SK-N-SH (cell line): ENCODE measurements around the gene MAMDC2. TPM values are rescaled to one million over a fixed set of nuclear protein-coding genes. Genes with fewer than 3 reads are reported as not detected.
"Not testable (repeated sequence)": the region's sequence is repeated elsewhere in the genome, so short reads cannot be mapped to it uniquely, and the experiment has no call there.

Source experiments
- CTCF ChIA-PET: fragments of 300-600, 350-600 bp; formaldehyde crosslinking; extraction: SDS; loops from one replicate; lab custom pipeline; 2021; lab: Yijun Ruan, JAX
- POLR2A ChIA-PET: fragments of 350-600 bp; sonication (Branson Sonifier 250); formaldehyde crosslinking; extraction: SDS; loops from one replicate; lab custom pipeline; 2020; ENCODE audit warnings: antibody characterized with exemption, inconsistent platforms; lab: Yijun Ruan, JAX
- DNase-seq: peaks from one replicate; pipeline ENCODE4 v3.0.0; 2012
- H2AFZ ChIP-seq: fragments of 200-600 bp; sonication (generic); 2 replicates; pipeline ENCODE4 v1.8.1; 2016; ENCODE audit warnings: antibody characterized with exemption, mild to moderate bottlenecking, low read depth
- H3F3A ChIP-seq: fragments of 200-600 bp; sonication (generic); replicated peaks from 2 replicates; pipeline ENCODE3; 2016; ENCODE audit warnings: antibody characterized with exemption, mild to moderate bottlenecking; ENCODE audit not compliant: insufficient read depth
- H3K27ac ChIP-seq, 2 experiments: fragments of 200-500 bp in 1 of 2; fragments of 200-600 bp in 1 of 2; sonication (Bioruptor generic) in 1 of 2; sonication (generic), shearing (Covaris generic) in 1 of 2; 2 replicates each; pipeline versions ENCODE4 v1.5.1 to v1.6.1; 2014 to 2016; ENCODE audit warnings: low read depth in 2 of 2, inconsistent platforms in 1 of 2, low read length in 1 of 2, mild to moderate bottlenecking in 1 of 2, mixed read lengths in 1 of 2
- H3K27me3 ChIP-seq: fragments of 200-600 bp; sonication (generic), shearing (Covaris generic); 2 replicates; pipeline ENCODE4 v1.6.1; 2016; ENCODE audit warnings: mixed run types; ENCODE audit not compliant: insufficient read depth
- H3K36me3 ChIP-seq, 2 experiments: fragments of 200-500 bp in 1 of 2; fragments of 200-600 bp in 1 of 2; sonication (Bioruptor generic) in 1 of 2; sonication (generic) in 1 of 2; replicated peaks in 1 of 2; 2 replicates each; pipeline versions ENCODE3 to v1.5.1; 2014 to 2016; ENCODE audit warnings: low read length in 1 of 2, mild to moderate bottlenecking in 1 of 2; ENCODE audit not compliant: insufficient read depth in 2 of 2, control insufficient read depth in 1 of 2
- H3K4me1 ChIP-seq, 2 experiments: fragments of 200-500 bp in 1 of 2; fragments of 200-600 bp in 1 of 2; sonication (Bioruptor generic) in 1 of 2; sonication (generic), shearing (Covaris generic) in 1 of 2; 2 replicates each; pipeline versions ENCODE4 v1.5.1 to v1.6.1; 2014 to 2016; ENCODE audit warnings: low read depth in 1 of 2, low read length in 1 of 2, mixed run types in 1 of 2; ENCODE audit not compliant: insufficient read depth in 2 of 2, control insufficient read depth in 1 of 2
- H3K4me2 ChIP-seq: fragments of 200-600 bp; sonication (generic), shearing (Covaris generic); 2 replicates; pipeline ENCODE4 v1.6.1; 2017; ENCODE audit warnings: mixed run types
- H3K4me3 ChIP-seq, 2 experiments: fragments of 200-500 bp in 1 of 2; fragments of 200-600 bp in 1 of 2; sonication (Bioruptor generic) in 1 of 2; sonication (generic), shearing (Covaris generic) in 1 of 2; 2 replicates each; pipeline versions ENCODE4 v1.5.1 to v1.8.1; 2014 to 2016; ENCODE audit warnings: low read depth in 2 of 2, inconsistent platforms in 1 of 2, low read length in 1 of 2, mild to moderate bottlenecking in 1 of 2, mixed read lengths in 1 of 2, moderate library complexity in 1 of 2
- H3K79me2 ChIP-seq: fragments of 200-600 bp; sonication (generic); 2 replicates; pipeline ENCODE4 v1.8.1; 2017; ENCODE audit warnings: mild to moderate bottlenecking; ENCODE audit not compliant: insufficient read depth
- H3K9ac ChIP-seq: fragments of 200-600 bp; sonication (generic); 2 replicates; pipeline ENCODE4 v1.6.1; 2017; ENCODE audit warnings: mixed run types
- H3K9me2 ChIP-seq: fragments of 200-600 bp; sonication (generic); 2 replicates; pipeline ENCODE4 v1.6.1; 2017; ENCODE audit warnings: mixed run types
- H3K9me3 ChIP-seq: fragments of 200-600 bp; sonication (generic); 2 replicates; pipeline ENCODE4 v1.6.1; 2017; ENCODE audit warnings: mixed run types, mild to moderate bottlenecking, moderate library complexity
- H4K20me1 ChIP-seq: fragments of 200-600 bp; sonication (generic); 2 replicates; pipeline ENCODE4 v1.6.1; 2017; ENCODE audit warnings: mild to moderate bottlenecking, mixed run types; ENCODE audit not compliant: insufficient read depth
- EZH2phosphoT487 ChIP-seq: fragments of 200-600 bp; sonication (generic); IDR thresholded peaks from 2 replicates; pipeline ENCODE4 v1.6.1; 2017; ENCODE audit warnings: low read depth, mixed run types, mild to moderate bottlenecking, antibody characterized with exemption, moderate library complexity, borderline replicate concordance
- FOXJ3 ChIP-seq: sonication (generic); formaldehyde crosslinking; IDR thresholded peaks from 2 replicates; pipeline ENCODE4 v1.5.1; 2020; ENCODE audit warnings: mild to moderate bottlenecking, missing genetic modification reagents
- FOXM1 ChIP-seq: IDR thresholded peaks from 2 replicates; pipeline ENCODE4 v1.4.0; 2012; ENCODE audit warnings: low read depth, mild to moderate bottlenecking
- GATA2 ChIP-seq: sonication (generic); formaldehyde crosslinking; IDR thresholded peaks from 2 replicates; pipeline ENCODE4 v1.5.0; 2020; ENCODE audit warnings: mild to moderate bottlenecking, missing genetic modification reagents
- JUND ChIP-seq: IDR thresholded peaks from 2 replicates; pipeline ENCODE4 v1.4.0; 2012
- MXI1 ChIP-seq: IDR thresholded peaks from 2 replicates; pipeline ENCODE4 v1.6.1; 2012; ENCODE audit warnings: mild to moderate bottlenecking, low read depth, low read length, improper control_type of control experiment
- PBX3 ChIP-seq: IDR thresholded peaks from 2 replicates; pipeline ENCODE4; 2012
- REST ChIP-seq: IDR thresholded peaks from 2 replicates; pipeline ENCODE4 v1.6.1; 2012; ENCODE audit warnings: mild to moderate bottlenecking, low read depth, low read length, moderate library complexity
- RXRA ChIP-seq: IDR thresholded peaks from 2 replicates; pipeline ENCODE4 v1.4.0; 2012; ENCODE audit warnings: low read depth, mild to moderate bottlenecking, borderline replicate concordance
- SIN3A ChIP-seq: IDR thresholded peaks from 2 replicates; pipeline ENCODE4 v1.6.1; 2012; ENCODE audit warnings: low read depth, mild to moderate bottlenecking, low read length, moderate library complexity, borderline replicate concordance
- TAF1 ChIP-seq: IDR thresholded peaks from 2 replicates; pipeline ENCODE4 v1.6.1; 2012; ENCODE audit warnings: low read depth, mild to moderate bottlenecking, low read length, moderate library complexity, borderline replicate concordance
- YY1 ChIP-seq: IDR thresholded peaks from 2 replicates; pipeline ENCODE4 v1.4.0; 2012; ENCODE audit warnings: low read depth, mild to moderate bottlenecking
- ZBTB33 ChIP-seq: IDR thresholded peaks from 2 replicates; pipeline ENCODE4 v1.4.0; 2012; ENCODE audit warnings: low read depth, borderline replicate concordance
- WGBS: methylation state at CpG from one replicate; pipeline ENCODE4 v1.1.6; 2017; ENCODE audit warnings: low lambda C conversion rate; 5-methylcytosine and 5-hydroxymethylcytosine counted together
- polyA plus RNA-seq, 3 experiments: library from polyadenylated mRNA; depleted of rRNA; stranded (reverse); fragments of >200 nt; gene quantifications; 2 replicates each; pipeline ENCODE4 v1.2.3, GENCODE V29; 2012

Gene MAMDC2
- polyA plus RNA-seq, 1 of the 3 experiments (the other 2 are of a cell fraction): not detected

DNA sequence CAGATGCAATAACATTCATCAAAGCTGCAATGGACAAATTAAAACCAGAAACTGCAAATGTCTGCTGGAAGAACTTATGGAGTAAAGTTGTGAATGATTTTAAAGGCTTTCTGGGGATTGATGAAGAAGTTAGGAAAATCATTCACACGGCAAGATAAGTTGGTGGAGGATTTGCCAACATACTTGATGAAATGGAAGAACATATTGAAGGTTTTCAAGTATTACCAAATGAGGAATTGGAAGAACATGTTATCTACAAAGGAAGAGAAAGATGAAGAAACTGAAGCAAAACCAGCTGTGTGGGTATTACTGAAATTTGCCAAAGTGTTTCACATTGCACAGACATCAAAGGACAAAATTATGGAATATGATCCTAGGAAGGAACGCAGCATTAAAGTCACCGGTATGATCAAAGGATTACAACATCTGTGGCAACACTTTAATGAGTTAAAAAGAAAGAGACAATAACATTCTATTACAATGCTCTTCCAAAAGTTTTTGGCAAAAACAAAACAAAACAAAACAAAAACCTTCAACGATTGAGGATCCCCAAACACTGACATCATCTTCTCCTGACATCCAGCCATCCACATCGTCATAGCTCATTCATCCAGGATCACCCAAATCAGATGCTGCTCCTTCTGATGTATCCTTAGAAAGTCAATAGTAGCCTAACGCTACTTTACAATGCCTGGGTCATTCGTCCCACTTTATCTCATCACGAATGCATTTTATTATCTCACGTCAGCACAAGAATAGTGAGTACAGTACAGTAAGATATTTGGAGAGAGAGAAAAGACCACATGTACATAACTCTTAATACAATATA lies 153.8 kb downstream of the MAMDC2 start:
- Histone ChIP-seq H3K9me3 (no peaks in the 10 kb centered on the region), H3K27me3 (no peaks in the 10 kb centered on the region), H3K4me2 (no peak overlapping the region), H3K36me3 (no peaks in the 10 kb centered on the region), H3K9me2 (no peaks in the 10 kb centered on the region), H3F3A (peaks cover 4% of the 10 kb centered on the region), H3K9ac (no peak overlapping the region), H4K20me1 (no peaks in the 10 kb centered on the region), H3K27ac (no peak overlapping the region), H3K4me1 (no peaks in the 10 kb centered on the region), H2AFZ (no peak overlapping the region), H3K4me3 (no peak overlapping the region), H3K79me2 (no peaks in the 10 kb centered on the region)
- POLR2A ChIA-PET: no interaction called here
- 60% methylated on average over 9 of the region's 9 CpGs for WGBS
- CTCF ChIA-PET: no interaction called here
- no peak for TF ChIP-seq FOXM1
- TF ChIP-seq TAF1: no peak
- no peak for TF ChIP-seq SIN3A
- TF ChIP-seq PBX3: no peak
- TF ChIP-seq JUND: no peak
- DNase-seq: no peak

DNA sequence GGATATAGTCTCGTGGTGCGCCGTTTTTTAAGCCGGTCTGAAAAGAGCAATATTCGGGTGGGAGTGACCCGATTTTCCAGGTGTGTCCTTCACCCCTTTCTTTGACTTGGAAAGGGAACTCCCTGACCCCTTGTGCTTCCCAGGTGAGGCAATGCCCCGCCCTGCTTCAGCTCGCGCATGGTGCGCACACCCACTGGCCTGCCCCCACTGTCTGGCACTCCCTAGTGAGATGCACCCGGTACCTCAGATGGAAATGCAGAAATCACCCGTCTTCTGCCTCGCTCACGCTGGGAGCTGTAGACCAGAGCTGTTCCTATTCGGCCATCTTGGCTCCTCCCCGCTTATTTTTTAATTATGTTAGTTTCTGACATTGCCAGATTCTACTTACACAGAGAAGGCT lies 161.1 kb downstream of the MAMDC2 start:
- H3K27ac ChIP-seq, H3F3A ChIP-seq, H3K4me2 ChIP-seq, H3K4me3 ChIP-seq, H3K79me2 ChIP-seq, H4K20me1 ChIP-seq, CTCF ChIA-PET, DNase-seq, POLR2A ChIA-PET, H3K36me3 ChIP-seq, H3K4me1 ChIP-seq, H2AFZ ChIP-seq, H3K9ac ChIP-seq, H3K9me2 ChIP-seq, H3K9me3 ChIP-seq, H3K27me3 ChIP-seq: not testable (repeated sequence)
- 91% methylated on average over 14 of the region's 16 CpGs for WGBS

DNA sequence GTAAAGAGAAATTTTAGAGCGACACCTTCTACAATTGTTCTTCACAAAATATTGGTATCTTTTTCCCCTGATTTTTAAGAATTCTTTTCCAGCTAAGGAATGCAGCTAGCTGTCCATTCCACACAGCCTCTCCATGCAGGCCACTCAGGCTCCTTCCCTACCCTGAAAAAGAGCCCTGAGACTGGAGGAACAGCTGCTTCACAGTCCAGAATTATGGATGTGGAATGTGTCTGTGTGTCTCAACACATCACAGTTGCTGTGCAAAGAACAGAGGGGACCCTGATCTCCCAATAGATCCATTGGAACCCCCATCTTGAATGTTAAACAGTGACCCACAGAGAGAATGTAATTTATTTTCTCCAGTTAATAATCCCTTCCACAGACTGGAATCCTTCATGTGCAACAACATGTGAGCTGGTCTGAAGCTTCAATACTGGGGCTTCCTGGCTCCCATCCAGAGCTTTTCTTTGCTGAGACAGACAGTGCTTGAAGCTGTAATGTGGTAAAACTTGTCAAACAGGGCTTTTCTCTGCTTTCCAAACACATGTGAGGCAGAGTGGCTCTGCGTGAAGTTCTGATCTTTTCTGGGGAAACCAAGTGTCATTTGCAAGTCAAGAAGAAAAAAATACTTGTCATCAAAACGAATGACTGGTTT lies 161.8 kb downstream of the MAMDC2 start:
- DNase-seq: no peak
- WGBS: 62% methylated on average over 3 of the region's 3 CpGs
- POLR2A ChIA-PET: no interaction called here
- no peak overlapping the region for H3K4me2 ChIP-seq
- no peaks in the 10 kb centered on the region for H3K79me2 ChIP-seq
- CTCF ChIA-PET: no interaction called here
- H3F3A ChIP-seq: no peaks in the 10 kb centered on the region
- no peaks in the 10 kb centered on the region for H3K27me3 ChIP-seq
- H3K9me3 ChIP-seq: no peaks in the 10 kb centered on the region
- no peaks in the 10 kb centered on the region for H3K36me3 ChIP-seq
- no peaks in the 10 kb centered on the region for H4K20me1 ChIP-seq
- H2AFZ ChIP-seq: no peak overlapping the region
- H3K9ac ChIP-seq: no peak overlapping the region
- H3K4me3 ChIP-seq: no peak overlapping the region
- no peak overlapping the region for H3K27ac ChIP-seq
- H3K4me1 ChIP-seq: no peaks in the 10 kb centered on the region
- H3K9me2 ChIP-seq: no peaks in the 10 kb centered on the region
- no peak for TF ChIP-seq RXRA
- TF ChIP-seq YY1: no peak
- no peak for TF ChIP-seq ZBTB33
- no peak for TF ChIP-seq EZH2phosphoT487
- no peak for TF ChIP-seq GATA2 (CRISPR knock-in tag)
- TF ChIP-seq FOXJ3 (CRISPR knock-in tag): no peak
- TF ChIP-seq MXI1: no peak
- TF ChIP-seq REST: no peak
